ENCODE data around the gene PRDM11.

The PRDM11 gene

DNA sequence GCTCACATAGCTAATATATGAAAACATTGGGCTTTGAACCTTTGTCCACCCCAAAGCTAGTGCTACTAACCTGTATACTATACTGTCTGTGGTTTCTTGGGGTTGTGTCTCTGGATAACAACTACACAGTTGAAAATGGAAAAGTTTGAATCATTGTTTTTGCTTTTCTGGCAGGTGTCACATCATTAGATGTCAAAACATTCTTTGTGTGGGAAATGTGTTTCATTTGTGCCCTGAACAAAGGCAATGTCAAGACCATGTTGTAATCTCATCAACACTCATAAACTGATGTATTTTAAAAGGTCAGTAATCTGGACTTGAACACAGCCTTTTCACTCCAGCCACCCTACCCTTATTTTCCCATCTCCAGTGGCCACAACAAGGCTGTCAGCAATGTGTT, 123.2 kb downstream of the PRDM11 start:
- TF ChIP-seq EZH2 (IDR thresholded peaks at IDR 0.05; ENCODE audit: borderline replicate concordance, low read length): no peak
- TF ChIP-seq CTCF (IDR thresholded peaks at IDR 0.05; ENCODE audit: low read length): no peak
- Histone ChIP-seq H3K27ac (ENCODE audit: low read depth, low read length, poor library complexity, severe bottlenecking) (no peak overlapping the region), H3K36me3 (ENCODE audit: insufficient read depth, low read length) (no peaks in the 10 kb centered on the region), H3K27me3 (ENCODE audit: insufficient read depth, low read length) (peaks cover 1% of the 10 kb centered on the region; the same call in 1 of the 2 replicates), H3K4me3 (ENCODE audit: low read depth, low read length, poor library complexity, severe bottlenecking) (no peak overlapping the region), H2AFZ (ENCODE audit: low read length) (no peak overlapping the region), H3K9me2 (ENCODE audit: low read depth, low read length) (no peaks in the 10 kb centered on the region), H3K4me2 (ENCODE audit: low read length) (no peak overlapping the region), H3K9me3 (ENCODE audit: low read length) (no peaks in the 10 kb centered on the region), H3K9ac (ENCODE audit: low read length) (no peak overlapping the region), H4K20me1 (ENCODE audit: insufficient read depth, low read length) (no peaks in the 10 kb centered on the region), H3K4me1 (ENCODE audit: insufficient read depth, low read length, severe bottlenecking) (no peaks in the 10 kb centered on the region), H3K79me2 (ENCODE audit: insufficient read depth, low read length) (no peaks in the 10 kb centered on the region), H3F3A (ENCODE audit: insufficient read depth, low read length) (no peaks in the 10 kb centered on the region)

- no peaks in the 10 kb centered on the region for H3K4me1 ChIP-seq (ENCODE audit: insufficient read depth, low read length, severe bottlenecking)
- no peak overlapping the region for H2AFZ ChIP-seq (ENCODE audit: low read length)
- no peaks in the 10 kb centered on the region for H4K20me1 ChIP-seq (ENCODE audit: insufficient read depth, low read length)
- no peak overlapping the region for H3K4me3 ChIP-seq (ENCODE audit: low read depth, low read length, poor library complexity, severe bottlenecking)
- no peak overlapping the region for H3K9ac ChIP-seq (ENCODE audit: low read length)
- no peaks in the 10 kb centered on the region for H3F3A ChIP-seq (ENCODE audit: insufficient read depth, low read length)
- no peaks in the 10 kb centered on the region for H3K27me3 ChIP-seq (ENCODE audit: insufficient read depth, low read length)
- H3K27ac ChIP-seq (ENCODE audit: low read depth, low read length, poor library complexity, severe bottlenecking): no peak overlapping the region
- no peaks in the 10 kb centered on the region for H3K9me2 ChIP-seq (ENCODE audit: low read depth, low read length)
- no peaks in the 10 kb centered on the region for H3K9me3 ChIP-seq (ENCODE audit: low read length)
- H3K36me3 ChIP-seq (ENCODE audit: insufficient read depth, low read length): no peaks in the 10 kb centered on the region
- H3K4me2 ChIP-seq (ENCODE audit: low read length): no peak overlapping the region
- H3K79me2 ChIP-seq (ENCODE audit: insufficient read depth, low read length): no peaks in the 10 kb centered on the region
- TF ChIP-seq CTCF (IDR thresholded peaks at IDR 0.05; ENCODE audit: low read length): no peak
- TF ChIP-seq EZH2 (IDR thresholded peaks at IDR 0.05; ENCODE audit: borderline replicate concordance, low read length): no peak
Observed at GRCh38 chr11:45270946-45271716, 124.7 kb downstream of the PRDM11 start.

- Histone ChIP-seq H3K4me3 (ENCODE audit: low read depth, low read length, poor library complexity, severe bottlenecking) (no peak overlapping the region), H3K79me2 (ENCODE audit: insufficient read depth, low read length) (no peaks in the 10 kb centered on the region), H3K27ac (ENCODE audit: low read depth, low read length, poor library complexity, severe bottlenecking) (no peak overlapping the region), H2AFZ (ENCODE audit: low read length) (no peak overlapping the region), H3K4me2 (ENCODE audit: low read length) (no peak overlapping the region), H3F3A (ENCODE audit: insufficient read depth, low read length) (no peaks in the 10 kb centered on the region), H3K36me3 (ENCODE audit: insufficient read depth, low read length) (no peaks in the 10 kb centered on the region), H3K9ac (ENCODE audit: low read length) (no peak overlapping the region), H3K9me2 (ENCODE audit: low read depth, low read length) (no peaks in the 10 kb centered on the region), H3K27me3 (ENCODE audit: insufficient read depth, low read length) (no peaks in the 10 kb centered on the region), H3K4me1 (ENCODE audit: insufficient read depth, low read length, severe bottlenecking) (no peaks in the 10 kb centered on the region), H3K9me3 (ENCODE audit: low read length) (no peaks in the 10 kb centered on the region), H4K20me1 (ENCODE audit: insufficient read depth, low read length) (no peaks in the 10 kb centered on the region)
- TF ChIP-seq CTCF (IDR thresholded peaks at IDR 0.05; ENCODE audit: low read length): no peak
- no peak for TF ChIP-seq EZH2 (IDR thresholded peaks at IDR 0.05; ENCODE audit: borderline replicate concordance, low read length)
Observed at GRCh38 chr11:45272701-45273100, 126.3 kb downstream of the PRDM11 start.

Data from OCI-LY1 (cell line).